Muscle layer of duodenum (tissue), 2 donors: ENCODE measurements around the gene NOL4L.

Source experiments
- H3K27ac ChIP-seq: one replicate; pipeline ENCODE4 v1.7.0; 2013; ENCODE audit warnings: mild to moderate bottlenecking, low read length
- H3K27me3 ChIP-seq: one replicate; pipeline ENCODE4 v1.7.0; 2013; ENCODE audit warnings: low read depth, mild to moderate bottlenecking, control low read depth, low read length
- H3K36me3 ChIP-seq, 2 donors: one replicate each; pipeline ENCODE4 v1.7.0; 2013; ENCODE audit warnings: low read length in 2 of 2, control low read depth in 1 of 2, mild to moderate bottlenecking in 1 of 2; ENCODE audit not compliant: insufficient read depth in 2 of 2, control insufficient read depth in 1 of 2
- H3K4me1 ChIP-seq, 2 donors: one replicate each; pipeline ENCODE4 v1.7.0; 2013; ENCODE audit warnings: low read length in 2 of 2, mild to moderate bottlenecking in 2 of 2, control low read depth in 1 of 2, moderate library complexity in 1 of 2; ENCODE audit not compliant: insufficient read depth in 2 of 2, control insufficient read depth in 1 of 2
- H3K4me3 ChIP-seq, 2 donors: one replicate each; pipeline ENCODE4 v1.7.0; 2013; ENCODE audit warnings: low read length in 2 of 2, low read depth in 1 of 2, mild to moderate bottlenecking in 1 of 2
- H3K9me3 ChIP-seq, 2 donors: one replicate each; pipeline ENCODE4 v1.7.0; 2013; ENCODE audit warnings: low read length in 2 of 2, control low read depth in 1 of 2, mild to moderate bottlenecking in 1 of 2; ENCODE audit not compliant: control insufficient read depth in 1 of 2
- donor health status: healthy.

NOL4L gene

DNA sequence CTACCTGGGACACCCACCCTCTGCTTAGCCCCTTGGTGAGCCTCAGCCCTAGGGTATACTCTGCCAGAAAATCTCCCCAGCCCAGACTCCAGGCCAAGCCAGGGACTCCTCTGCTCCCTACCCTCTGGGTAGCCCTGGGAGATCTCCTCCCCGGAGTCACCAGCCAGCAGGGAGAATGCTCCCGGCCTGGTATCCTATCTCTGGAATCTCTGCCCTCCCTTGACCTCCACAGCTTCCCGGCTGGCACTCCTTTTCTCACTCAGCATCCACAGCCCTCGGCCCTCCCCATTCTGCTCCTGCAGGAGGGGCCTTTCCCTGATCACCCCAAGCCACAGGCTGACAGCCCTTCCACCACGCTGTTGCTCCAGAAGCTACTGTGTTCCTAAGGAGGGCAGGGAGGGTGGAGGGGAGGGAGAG, 22.6 kb downstream of the NOL4L start:
- Histone ChIP-seq H3K4me1 (peaks cover 0 to 7% of the 10 kb centered on the region in 2 donors), H3K36me3 (no peaks in the 10 kb centered on the region), H3K9me3 (no peaks in the 10 kb centered on the region), H3K4me3 (no peak overlapping the region), H3K27ac (no peak overlapping the region), H3K27me3 (no peaks in the 10 kb centered on the region)

- no peaks in the 10 kb centered on the region for H3K9me3 ChIP-seq
- peaks cover 0 to 7% of the 10 kb centered on the region in 2 donors for H3K4me1 ChIP-seq
- H3K27ac ChIP-seq = no peak overlapping the region
- no peaks in the 10 kb centered on the region for H3K36me3 ChIP-seq
- no peaks in the 10 kb centered on the region for H3K27me3 ChIP-seq
- no peak overlapping the region for H3K4me3 ChIP-seq
Observed at GRCh38 chr20:32560989-32561830, 23.9 kb downstream of the NOL4L start.

GRCh38 chr20:32560482-32560988, 24.6 kb downstream of the NOL4L start:
- no peak overlapping the region for H3K27ac ChIP-seq
- H3K27me3 ChIP-seq = no peaks in the 10 kb centered on the region
- no peaks in the 10 kb centered on the region for H3K9me3 ChIP-seq
- no peaks in the 10 kb centered on the region for H3K36me3 ChIP-seq
- H3K4me3 ChIP-seq = no peak overlapping the region
- H3K4me1 ChIP-seq = peaks cover 0 to 7% of the 10 kb centered on the region in 2 donors

- no peaks in the 10 kb centered on the region for H3K27me3 ChIP-seq
- H3K36me3 ChIP-seq = no peaks in the 10 kb centered on the region
- no peak overlapping the region for H3K4me3 ChIP-seq
- H3K27ac ChIP-seq = no peak overlapping the region
- H3K9me3 ChIP-seq = no peaks in the 10 kb centered on the region
- H3K4me1 ChIP-seq = peaks cover 0 to 7% of the 10 kb centered on the region in 2 donors
Observed at GRCh38 chr20:32559753-32560380, 25.3 kb downstream of the NOL4L start.

DNA sequence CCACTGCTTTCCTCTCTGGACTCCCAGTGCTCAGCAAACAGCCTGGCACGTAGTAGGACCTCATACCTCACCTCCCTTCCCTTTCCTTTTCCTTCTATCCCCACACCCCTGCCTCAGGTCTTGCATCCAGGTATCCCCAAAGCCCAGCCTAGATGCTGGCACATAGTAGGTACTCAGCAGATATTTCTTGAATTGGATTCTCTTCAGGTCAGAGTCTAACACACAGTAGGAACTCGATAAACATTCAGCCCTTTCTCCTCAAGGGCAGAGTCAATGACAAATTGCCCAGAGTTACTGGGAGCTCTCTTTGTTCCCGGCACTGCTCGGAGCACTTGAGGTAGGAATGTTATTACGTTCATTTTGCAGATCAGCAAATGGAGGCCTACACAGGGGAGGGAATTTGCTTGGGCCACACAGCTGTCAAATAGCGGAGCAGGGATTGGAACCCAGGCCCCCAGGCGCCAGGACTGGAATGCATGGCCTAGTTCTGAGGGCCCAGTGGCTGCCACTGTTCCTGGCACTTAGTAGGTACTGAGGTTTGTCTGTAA, 25.9 kb downstream of the NOL4L start:
- Histone ChIP-seq H3K27ac (no peak overlapping the region), H3K36me3 (no peaks in the 10 kb centered on the region), H3K27me3 (no peaks in the 10 kb centered on the region), H3K9me3 (no peaks in the 10 kb centered on the region), H3K4me3 (no peak overlapping the region), H3K4me1 (peaks cover 0 to 7% of the 10 kb centered on the region in 2 donors)

- H3K27me3 ChIP-seq = no peaks in the 10 kb centered on the region
- no peaks in the 10 kb centered on the region for H3K36me3 ChIP-seq
- H3K27ac ChIP-seq = no peak overlapping the region
- H3K9me3 ChIP-seq = no peaks in the 10 kb centered on the region
- peaks cover 0 to 7% of the 10 kb centered on the region in 2 donors for H3K4me1 ChIP-seq
- H3K4me3 ChIP-seq = no peak overlapping the region
Observed at GRCh38 chr20:32558526-32558925, 26.6 kb downstream of the NOL4L start.

DNA sequence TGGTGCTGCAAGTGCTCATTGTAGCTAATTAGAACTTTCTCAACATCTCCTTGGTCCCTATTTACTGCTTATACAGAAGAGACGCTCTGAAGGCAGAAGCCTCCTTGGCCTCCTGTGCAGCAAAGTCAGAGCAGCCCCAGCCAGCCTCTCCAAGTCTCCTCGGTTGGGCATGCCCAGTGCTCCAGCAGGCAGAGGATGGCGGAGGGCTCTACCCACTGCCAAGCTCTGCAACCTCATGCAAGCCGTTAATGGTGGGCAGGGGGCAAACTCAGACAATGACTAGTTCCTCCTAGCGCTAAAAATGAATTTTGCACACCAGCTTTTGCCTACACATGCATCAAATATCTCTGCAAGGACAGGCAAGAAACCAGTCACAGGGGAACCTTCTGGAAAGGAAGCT, 27.8 kb downstream of the NOL4L start:
- Histone ChIP-seq H3K4me3 (no peak overlapping the region), H3K9me3 (no peaks in the 10 kb centered on the region), H3K36me3 (no peaks in the 10 kb centered on the region), H3K27ac (no peak overlapping the region), H3K4me1 (peaks cover 0 to 7% of the 10 kb centered on the region in 2 donors), H3K27me3 (no peaks in the 10 kb centered on the region)

DNA sequence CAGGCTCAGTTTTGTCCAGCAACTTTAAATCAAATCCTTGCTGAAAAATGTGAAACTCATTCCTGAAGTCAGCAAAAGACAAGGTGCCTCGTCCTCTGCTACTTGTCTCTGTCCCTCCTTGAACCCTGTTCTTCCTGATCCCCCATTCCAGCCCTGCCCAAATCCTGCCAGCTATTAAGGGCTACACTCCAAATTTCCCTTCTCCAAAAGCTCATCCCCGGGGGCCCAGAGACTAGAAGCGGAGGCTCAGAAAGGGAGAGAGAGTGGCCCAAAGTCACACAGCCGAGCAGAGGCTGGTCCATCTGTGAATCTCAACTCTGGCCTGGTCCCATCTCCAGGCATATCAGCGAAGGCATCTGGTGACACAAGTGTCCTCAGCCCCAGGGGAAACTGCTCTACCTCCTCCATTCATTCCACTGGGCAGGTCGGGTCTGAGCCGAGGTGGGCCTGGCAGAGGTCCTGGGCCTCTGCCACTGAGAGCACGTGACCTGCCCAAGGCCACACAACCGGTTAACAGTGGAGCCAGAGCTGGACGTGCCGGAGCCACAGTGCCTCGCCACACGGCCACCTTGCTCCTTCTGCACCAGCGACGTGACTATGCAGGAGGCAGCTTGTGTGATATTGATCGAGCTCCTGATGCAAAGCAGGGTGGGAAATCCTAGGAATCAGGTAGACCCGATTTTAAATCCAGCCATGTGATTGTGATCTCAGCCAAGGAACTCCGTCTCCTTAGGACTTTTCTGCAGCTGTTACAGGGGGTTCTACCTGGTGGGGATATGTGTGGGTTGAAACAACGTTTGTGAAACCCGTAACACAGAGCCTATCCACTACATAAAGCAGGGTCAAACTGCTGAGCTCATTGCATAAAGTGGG, 28.6 kb downstream of the NOL4L start:
- Histone ChIP-seq H3K9me3 (no peaks in the 10 kb centered on the region), H3K27me3 (no peaks in the 10 kb centered on the region), H3K4me1 (peaks cover 0 to 7% of the 10 kb centered on the region in 2 donors), H3K36me3 (no peaks in the 10 kb centered on the region), H3K4me3 (no peak overlapping the region), H3K27ac (no peak overlapping the region)

DNA sequence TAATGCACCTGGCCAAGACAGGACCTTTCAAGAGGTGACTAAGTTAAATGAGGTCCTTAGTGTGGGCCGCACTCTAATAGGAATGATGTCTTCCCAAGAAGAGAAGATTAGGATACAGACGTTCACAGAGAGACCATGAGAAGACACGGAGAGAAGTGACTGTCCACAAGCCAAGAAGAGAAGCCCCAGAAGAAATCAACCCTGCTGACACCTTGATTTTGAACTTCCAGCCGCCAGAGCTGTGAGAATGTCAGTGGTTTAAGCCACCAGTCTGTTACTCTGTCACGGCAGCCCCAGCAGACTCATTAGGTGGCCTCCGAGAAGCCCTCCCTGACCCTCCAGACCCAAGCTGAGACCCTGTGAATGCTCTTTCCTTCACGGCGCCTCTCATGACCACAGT, 29.5 kb downstream of the NOL4L start:
- no peaks in the 10 kb centered on the region for H3K36me3 ChIP-seq
- H3K4me1 ChIP-seq = peaks cover 0 to under 1% of the 10 kb centered on the region in 2 donors
- H3K4me3 ChIP-seq = no peak overlapping the region
- H3K9me3 ChIP-seq = no peaks in the 10 kb centered on the region
- H3K27ac ChIP-seq = no peak overlapping the region
- no peaks in the 10 kb centered on the region for H3K27me3 ChIP-seq

DNA sequence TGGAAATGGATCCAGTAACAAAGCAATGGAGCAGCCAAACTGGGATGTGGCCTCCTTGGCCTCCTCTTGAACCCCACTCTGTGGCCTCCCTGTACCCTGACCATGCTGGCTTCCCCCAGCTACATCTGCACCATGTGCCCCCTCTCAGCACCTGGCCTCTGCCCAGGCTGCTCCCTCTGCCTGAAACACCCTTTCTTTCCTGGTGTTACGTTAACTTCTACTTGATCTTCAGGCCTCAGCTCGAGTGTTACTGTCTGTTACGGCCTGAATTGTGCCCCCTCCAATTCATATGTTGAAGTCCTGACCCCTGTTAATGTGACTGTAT, 30.2 kb downstream of the NOL4L start:
- Histone ChIP-seq H3K4me3 (no peak overlapping the region), H3K27me3 (no peaks in the 10 kb centered on the region), H3K9me3 (no peaks in the 10 kb centered on the region), H3K36me3 (no peaks in the 10 kb centered on the region), H3K27ac (no peak overlapping the region), H3K4me1 (no peaks in the 10 kb centered on the region)

DNA sequence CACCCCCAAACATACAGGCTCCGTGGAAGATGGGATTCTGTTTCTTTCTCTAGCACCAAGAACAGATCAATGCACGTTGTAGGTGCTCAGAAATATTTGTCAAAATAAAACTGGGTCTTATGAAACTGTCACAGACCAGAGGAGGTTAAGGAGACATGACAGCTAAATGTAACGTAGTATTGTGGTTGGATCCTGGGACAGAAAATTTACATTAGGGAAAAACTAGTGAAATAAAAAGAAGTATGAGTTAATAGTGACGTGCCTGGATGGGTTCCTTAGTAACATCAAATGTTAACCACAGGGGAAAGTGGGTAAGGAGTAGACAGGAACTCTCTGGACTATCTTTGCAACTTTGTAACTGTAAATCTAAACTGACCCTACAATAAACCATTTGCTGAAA, 31.5 kb downstream of the NOL4L start:
- no peaks in the 10 kb centered on the region for H3K4me1 ChIP-seq
- no peak overlapping the region for H3K4me3 ChIP-seq
- no peaks in the 10 kb centered on the region for H3K9me3 ChIP-seq
- no peak overlapping the region for H3K27ac ChIP-seq
- no peaks in the 10 kb centered on the region for H3K36me3 ChIP-seq
- H3K27me3 ChIP-seq = no peaks in the 10 kb centered on the region
